ENCODE measurements around the gene CNKSR3.

CNKSR3 gene

DNA sequence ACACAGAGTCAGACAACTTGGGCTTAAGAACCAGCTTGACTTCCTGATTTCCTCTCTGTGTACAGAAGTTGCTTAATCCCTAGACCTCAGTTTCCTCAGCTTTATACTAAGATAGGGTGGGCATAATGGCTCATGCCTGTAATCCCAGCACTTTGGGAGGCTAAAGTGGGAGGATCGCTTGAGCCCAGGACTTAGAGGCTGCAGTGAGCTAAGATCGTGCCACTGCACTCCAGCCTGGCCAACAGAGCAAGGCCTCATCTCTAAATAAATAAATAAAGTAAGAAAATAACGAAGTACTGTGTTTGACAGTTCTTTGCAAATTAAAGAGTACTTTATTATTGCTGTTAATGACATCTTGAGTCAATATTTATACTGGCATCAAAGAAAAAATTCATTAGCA is 41.7 kb downstream of the CNKSR3 start:
- Histone ChIP-seq H3K4me2 (ENCODE audit: insufficient read depth, low read length) (no peak overlapping the region), H3K4me3 (ENCODE audit: low read depth in 1 of 2, low read length in 2 of 2) (no peak overlapping the region), H3K9ac (ENCODE audit: low read depth, low read length) (no peak overlapping the region), H3K27me3 (ENCODE audit: insufficient read depth, low read length, poor library complexity) (no peaks in the 10 kb centered on the region), H3K27ac (ENCODE audit: low read length) (no peak overlapping the region), H3K9me3 (ENCODE audit: insufficient read depth, low read length, severe bottlenecking) (no peaks in the 10 kb centered on the region), H3K4me1 (ENCODE audit: insufficient read depth, low read length) (no peaks in the 10 kb centered on the region), H3K79me2 (ENCODE audit: insufficient read depth, low read length) (no peaks in the 10 kb centered on the region), H4K20me1 (ENCODE audit: insufficient read depth, low read length) (no peaks in the 10 kb centered on the region), H2AFZ (ENCODE audit: low read depth, low read length) (no peak overlapping the region), H3K36me3 (ENCODE audit: insufficient read depth, low read length) (no peaks in the 10 kb centered on the region)
- DNase-seq: no peak
- ATAC-seq (ENCODE audit: insufficient read depth, low read depth): no peak
- TF ChIP-seq, protein P1, sequence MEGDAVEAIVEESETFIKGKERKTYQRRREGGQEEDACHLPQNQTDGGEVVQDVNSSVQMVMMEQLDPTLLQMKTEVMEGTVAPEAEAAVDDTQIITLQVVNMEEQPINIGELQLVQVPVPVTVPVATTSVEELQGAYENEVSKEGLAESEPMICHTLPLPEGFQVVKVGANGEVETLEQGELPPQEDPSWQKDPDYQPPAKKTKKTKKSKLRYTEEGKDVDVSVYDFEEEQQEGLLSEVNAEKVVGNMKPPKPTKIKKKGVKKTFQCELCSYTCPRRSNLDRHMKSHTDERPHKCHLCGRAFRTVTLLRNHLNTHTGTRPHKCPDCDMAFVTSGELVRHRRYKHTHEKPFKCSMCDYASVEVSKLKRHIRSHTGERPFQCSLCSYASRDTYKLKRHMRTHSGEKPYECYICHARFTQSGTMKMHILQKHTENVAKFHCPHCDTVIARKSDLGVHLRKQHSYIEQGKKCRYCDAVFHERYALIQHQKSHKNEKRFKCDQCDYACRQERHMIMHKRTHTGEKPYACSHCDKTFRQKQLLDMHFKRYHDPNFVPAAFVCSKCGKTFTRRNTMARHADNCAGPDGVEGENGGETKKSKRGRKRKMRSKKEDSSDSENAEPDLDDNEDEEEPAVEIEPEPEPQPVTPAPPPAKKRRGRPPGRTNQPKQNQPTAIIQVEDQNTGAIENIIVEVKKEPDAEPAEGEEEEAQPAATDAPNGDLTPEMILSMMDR (IDR thresholded peaks at IDR 0.05; ENCODE audit: borderline replicate concordance, extremely low read depth, low read length, poor library complexity, severe bottlenecking): no peak
- TF ChIP-seq EZH2 (IDR thresholded peaks at IDR 0.05; ENCODE audit: borderline replicate concordance, low read depth, low read length, severe bottlenecking): no peak

DNA sequence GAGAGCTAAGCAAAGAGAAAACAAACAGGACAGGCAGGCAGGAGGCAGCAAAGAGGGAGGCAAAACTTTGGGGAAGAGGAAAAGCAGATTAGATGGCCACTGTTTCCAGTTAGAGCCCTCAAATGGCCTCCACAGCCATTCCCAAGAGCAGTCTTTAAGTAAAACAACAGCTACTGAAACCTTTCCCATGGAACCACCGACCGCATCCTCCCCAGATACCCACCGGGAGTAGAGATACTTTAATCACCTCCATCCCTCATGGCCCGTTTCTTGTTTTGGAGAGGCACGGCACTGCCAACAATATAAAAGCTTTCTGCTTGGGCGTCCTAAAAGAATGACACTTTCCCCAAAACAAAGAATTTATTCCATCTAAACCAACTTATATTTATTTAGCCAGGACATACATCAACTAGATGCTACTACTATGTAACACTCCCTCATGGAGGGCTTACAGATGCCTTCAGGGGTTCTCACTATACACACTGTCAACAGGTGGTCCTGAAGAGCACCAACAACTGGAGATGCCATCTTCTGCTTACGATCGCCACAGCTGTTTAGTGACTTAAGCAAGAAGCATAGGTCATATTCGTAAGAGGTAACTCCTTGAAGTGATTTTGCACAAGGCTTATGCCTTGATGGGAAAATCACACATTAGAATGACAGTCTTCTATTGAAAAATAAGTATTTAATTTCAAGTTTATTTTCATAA is 43.4 kb downstream of the CNKSR3 start:
- H3K4me3 ChIP-seq (ENCODE audit: low read depth in 1 of 2, low read length in 2 of 2): no peak overlapping the region
- ATAC-seq (ENCODE audit: insufficient read depth, low read depth): no peak
- H3K79me2 ChIP-seq (ENCODE audit: insufficient read depth, low read length): no peaks in the 10 kb centered on the region
- H2AFZ ChIP-seq (ENCODE audit: low read depth, low read length): no peak overlapping the region
- H3K27me3 ChIP-seq (ENCODE audit: insufficient read depth, low read length, poor library complexity): no peaks in the 10 kb centered on the region
- no peak overlapping the region for H3K4me2 ChIP-seq (ENCODE audit: insufficient read depth, low read length)
- TF ChIP-seq, protein P1 (IDR thresholded peaks at IDR 0.05; ENCODE audit: borderline replicate concordance, extremely low read depth, low read length, poor library complexity, severe bottlenecking): no peak
- TF ChIP-seq EZH2 (IDR thresholded peaks at IDR 0.05; ENCODE audit: borderline replicate concordance, low read depth, low read length, severe bottlenecking): no peak
- no peaks in the 10 kb centered on the region for H3K4me1 ChIP-seq (ENCODE audit: insufficient read depth, low read length)
- DNase-seq: no peak
- no peak overlapping the region for H3K27ac ChIP-seq (ENCODE audit: low read length)
- H3K9ac ChIP-seq (ENCODE audit: low read depth, low read length): no peak overlapping the region
- no peaks in the 10 kb centered on the region for H3K36me3 ChIP-seq (ENCODE audit: insufficient read depth, low read length)
- no peaks in the 10 kb centered on the region for H4K20me1 ChIP-seq (ENCODE audit: insufficient read depth, low read length)
- no peaks in the 10 kb centered on the region for H3K9me3 ChIP-seq (ENCODE audit: insufficient read depth, low read length, severe bottlenecking)

DNA sequence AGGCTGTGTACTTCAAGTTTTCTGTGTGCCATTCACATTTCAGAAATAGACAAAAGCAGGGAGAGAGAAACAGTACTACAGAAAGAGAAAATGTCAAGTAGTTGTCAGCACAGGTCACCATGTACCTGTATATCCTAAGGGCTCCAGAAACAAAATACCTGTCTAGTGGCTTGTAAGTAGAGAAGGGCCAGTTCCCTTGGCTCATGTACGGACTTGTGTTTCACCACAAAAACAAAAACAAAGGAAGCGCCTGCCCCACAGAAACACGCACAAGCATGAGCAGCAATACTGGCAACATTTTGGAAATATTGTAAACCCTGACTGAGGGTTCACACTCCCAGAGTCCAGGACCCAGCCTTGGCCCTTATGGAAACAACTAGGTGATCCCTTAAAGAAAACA is 44.3 kb downstream of the CNKSR3 start:
- H4K20me1 ChIP-seq (ENCODE audit: insufficient read depth, low read length): no peaks in the 10 kb centered on the region
- TF ChIP-seq EZH2 (IDR thresholded peaks at IDR 0.05; ENCODE audit: borderline replicate concordance, low read depth, low read length, severe bottlenecking): no peak
- TF ChIP-seq, protein P1 (IDR thresholded peaks at IDR 0.05; ENCODE audit: borderline replicate concordance, extremely low read depth, low read length, poor library complexity, severe bottlenecking): no peak
- H2AFZ ChIP-seq (ENCODE audit: low read depth, low read length): no peak overlapping the region
- H3K9me3 ChIP-seq (ENCODE audit: insufficient read depth, low read length, severe bottlenecking): no peaks in the 10 kb centered on the region
- H3K27ac ChIP-seq (ENCODE audit: low read length): no peak overlapping the region
- no peak overlapping the region for H3K4me3 ChIP-seq (ENCODE audit: low read depth in 1 of 2, low read length in 2 of 2)
- no peaks in the 10 kb centered on the region for H3K27me3 ChIP-seq (ENCODE audit: insufficient read depth, low read length, poor library complexity)
- H3K4me1 ChIP-seq (ENCODE audit: insufficient read depth, low read length): no peaks in the 10 kb centered on the region
- no peak overlapping the region for H3K4me2 ChIP-seq (ENCODE audit: insufficient read depth, low read length)
- H3K79me2 ChIP-seq (ENCODE audit: insufficient read depth, low read length): no peaks in the 10 kb centered on the region
- no peaks in the 10 kb centered on the region for H3K36me3 ChIP-seq (ENCODE audit: insufficient read depth, low read length)
- ATAC-seq (ENCODE audit: insufficient read depth, low read depth) (no peak), DNase-seq (no peak)
- H3K9ac ChIP-seq (ENCODE audit: low read depth, low read length): no peak overlapping the region

All from DND-41 (cell line).